ENCODE measurements around the gene DEFB124.

DNA sequence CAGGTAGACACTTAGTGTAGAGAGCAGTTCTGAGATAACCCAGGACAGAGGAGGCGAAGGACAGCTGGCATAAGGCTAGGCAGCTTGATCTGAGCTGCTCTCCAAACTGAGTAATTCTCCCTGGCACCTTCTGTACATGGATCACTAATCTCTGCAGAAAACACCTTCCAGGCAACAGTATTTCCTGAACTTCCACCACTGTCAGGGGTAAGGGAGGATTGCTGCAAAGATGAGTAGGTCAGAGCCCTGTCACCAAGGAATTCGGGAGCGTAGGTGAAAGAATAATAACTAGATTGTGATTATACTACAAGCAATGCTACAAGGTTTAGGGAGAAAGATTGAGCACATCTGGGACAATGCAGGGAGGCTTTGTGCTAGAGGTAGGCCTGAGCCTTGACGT is 41.2 kb upstream of the DEFB124 start:
- TF ChIP-seq, protein P1, sequence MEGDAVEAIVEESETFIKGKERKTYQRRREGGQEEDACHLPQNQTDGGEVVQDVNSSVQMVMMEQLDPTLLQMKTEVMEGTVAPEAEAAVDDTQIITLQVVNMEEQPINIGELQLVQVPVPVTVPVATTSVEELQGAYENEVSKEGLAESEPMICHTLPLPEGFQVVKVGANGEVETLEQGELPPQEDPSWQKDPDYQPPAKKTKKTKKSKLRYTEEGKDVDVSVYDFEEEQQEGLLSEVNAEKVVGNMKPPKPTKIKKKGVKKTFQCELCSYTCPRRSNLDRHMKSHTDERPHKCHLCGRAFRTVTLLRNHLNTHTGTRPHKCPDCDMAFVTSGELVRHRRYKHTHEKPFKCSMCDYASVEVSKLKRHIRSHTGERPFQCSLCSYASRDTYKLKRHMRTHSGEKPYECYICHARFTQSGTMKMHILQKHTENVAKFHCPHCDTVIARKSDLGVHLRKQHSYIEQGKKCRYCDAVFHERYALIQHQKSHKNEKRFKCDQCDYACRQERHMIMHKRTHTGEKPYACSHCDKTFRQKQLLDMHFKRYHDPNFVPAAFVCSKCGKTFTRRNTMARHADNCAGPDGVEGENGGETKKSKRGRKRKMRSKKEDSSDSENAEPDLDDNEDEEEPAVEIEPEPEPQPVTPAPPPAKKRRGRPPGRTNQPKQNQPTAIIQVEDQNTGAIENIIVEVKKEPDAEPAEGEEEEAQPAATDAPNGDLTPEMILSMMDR (tag by site-specific recombination; IDR thresholded peaks at IDR 0.05) = no peak
- no peak for TF ChIP-seq KLF9 (tag by site-specific recombination; IDR thresholded peaks at IDR 0.05; ENCODE audit: low read depth)
